Fibroblast of lung (primary cell): ENCODE results near the gene EDC4. TPM values are rescaled to one million over a fixed set of nuclear protein-coding genes. Genes with fewer than 3 reads are reported as not detected.

ENCODE experiments used
- DNase-seq, 2 donors: peaks; one replicate each; pipeline versions ENCODE4 v3.0.0 to v3.0.0-alpha.2; 2010; ENCODE audit warnings: low read depth in 2 of 2
- H2AFZ ChIP-seq: 2 replicates; pipeline ENCODE4 v1.5.1; 2012; ENCODE audit warnings: low read length, control low read depth, inconsistent platforms
- H3K27ac ChIP-seq: 2 replicates; pipeline ENCODE4 v1.5.1; 2011; ENCODE audit warnings: low read length, control low read depth; ENCODE audit not compliant: insufficient read depth
- H3K27me3 ChIP-seq: 2 replicates; pipeline ENCODE4 v1.5.1; 2011; ENCODE audit warnings: mild to moderate bottlenecking, low read length; ENCODE audit not compliant: control insufficient read depth, insufficient read depth
- H3K36me3 ChIP-seq: 2 replicates; pipeline ENCODE4 v1.5.1; 2011; ENCODE audit warnings: low read length; ENCODE audit not compliant: control insufficient read depth, insufficient read depth
- H3K4me1 ChIP-seq: 2 replicates; pipeline ENCODE4 v1.5.1; 2011; ENCODE audit warnings: low read length; ENCODE audit not compliant: control insufficient read depth, insufficient read depth; ENCODE audit errors: extremely low read depth
- H3K4me2 ChIP-seq: 2 replicates; pipeline ENCODE4 v1.5.1; 2011; ENCODE audit warnings: low read length, control low read depth; ENCODE audit not compliant: insufficient read depth; ENCODE audit errors: extremely low read depth
- H3K4me3 ChIP-seq, 4 experiments: fragments of 200-600 bp in 1 of 4; sonication (generic) in 1 of 4; replicated peaks in 1 of 4; 2 replicates each; pipeline ENCODE4 v1.5.1; 2011 to 2016; ENCODE audit warnings: low read length in 4 of 4, low read depth in 3 of 4, mild to moderate bottlenecking in 3 of 4, control low read depth in 2 of 4, inconsistent platforms in 1 of 4, mixed read lengths in 1 of 4; ENCODE audit not compliant: insufficient read depth in 1 of 4; ENCODE audit errors: control extremely low read depth in 1 of 4
- H3K79me2 ChIP-seq: 2 replicates; pipeline ENCODE4 v1.5.1; 2012; ENCODE audit warnings: mild to moderate bottlenecking, low read length, inconsistent platforms; ENCODE audit not compliant: control insufficient read depth, insufficient read depth
- H3K9ac ChIP-seq: 2 replicates; pipeline ENCODE4 v1.5.1; 2011; ENCODE audit warnings: mild to moderate bottlenecking, low read length, control low read depth; ENCODE audit not compliant: insufficient read depth
- H3K9me3 ChIP-seq: 2 replicates; pipeline ENCODE4 v1.5.1; 2012; ENCODE audit warnings: low read depth, low read length; ENCODE audit not compliant: control insufficient read depth, insufficient read depth
- H4K20me1 ChIP-seq: 2 replicates; pipeline ENCODE4 v1.5.1; 2011; ENCODE audit warnings: low read length; ENCODE audit not compliant: control insufficient read depth, insufficient read depth; ENCODE audit errors: extremely low read depth
- EZH2 ChIP-seq: IDR thresholded peaks from 2 replicates; pipeline ENCODE4 v1.5.1; 2012; ENCODE audit warnings: low read length, control low read depth, mild to moderate bottlenecking; ENCODE audit errors: missing control alignments
- polyA plus RNA-seq, 2 donors: library from polyadenylated mRNA; depleted of rRNA in 1 of 2; stranded (reverse) in 1 of 2; unstranded in 1 of 2; fragments of >200 nt; gene quantifications; 2 replicates each; pipeline ENCODE4 v1.2.1, GENCODE V29; 2011 to 2012; ENCODE audit warnings: missing spikeins in 1 of 2
- total RNA-seq: library from RNA; depleted of rRNA; stranded (reverse); fragments of >200 nt; gene quantifications from 2 replicates; pipeline ENCODE4 v1.2.1, GENCODE V29; 2014
- TF ChIP-seq, protein P1 (sequence below), 2 donors: IDR thresholded peaks in 1 of 2; conservative IDR thresholded peaks in 1 of 2; 1 replicate in 1 of 2; 2 replicates in 1 of 2; pipeline ENCODE4 v1.5.1; 2011 to 2012; ENCODE audit warnings: low read length in 2 of 2, control low read depth in 1 of 2, inconsistent platforms in 1 of 2, low read depth in 1 of 2, mild to moderate bottlenecking in 1 of 2

EDC4 gene
- total and polyA plus RNA-seq, 2 donors (not counting 1 experiment from before 2014, with no cell fraction given): 27.4 to 49.4 TPM

GRCh38 chr16:67919622-67920221, 46.9 kb downstream of the EDC4 start:
- DNase-seq: no peak
- Histone ChIP-seq H4K20me1 (peaks cover 2% of the 10 kb centered on the region), H3K27me3 (no peaks in the 10 kb centered on the region), H3K4me1 (peaks cover 16% of the 10 kb centered on the region), H3K4me3 (no peak overlapping the region), H3K9me3 (no peaks in the 10 kb centered on the region), H3K27ac (no peak overlapping the region), H3K79me2 (peaks cover 9% of the 10 kb centered on the region), H3K9ac (no peak overlapping the region), H3K4me2 (no peak overlapping the region), H3K36me3 (peaks cover 1% of the 10 kb centered on the region), H2AFZ (no peak overlapping the region)
- no peak for TF ChIP-seq EZH2
- TF ChIP-seq, protein P1, sequence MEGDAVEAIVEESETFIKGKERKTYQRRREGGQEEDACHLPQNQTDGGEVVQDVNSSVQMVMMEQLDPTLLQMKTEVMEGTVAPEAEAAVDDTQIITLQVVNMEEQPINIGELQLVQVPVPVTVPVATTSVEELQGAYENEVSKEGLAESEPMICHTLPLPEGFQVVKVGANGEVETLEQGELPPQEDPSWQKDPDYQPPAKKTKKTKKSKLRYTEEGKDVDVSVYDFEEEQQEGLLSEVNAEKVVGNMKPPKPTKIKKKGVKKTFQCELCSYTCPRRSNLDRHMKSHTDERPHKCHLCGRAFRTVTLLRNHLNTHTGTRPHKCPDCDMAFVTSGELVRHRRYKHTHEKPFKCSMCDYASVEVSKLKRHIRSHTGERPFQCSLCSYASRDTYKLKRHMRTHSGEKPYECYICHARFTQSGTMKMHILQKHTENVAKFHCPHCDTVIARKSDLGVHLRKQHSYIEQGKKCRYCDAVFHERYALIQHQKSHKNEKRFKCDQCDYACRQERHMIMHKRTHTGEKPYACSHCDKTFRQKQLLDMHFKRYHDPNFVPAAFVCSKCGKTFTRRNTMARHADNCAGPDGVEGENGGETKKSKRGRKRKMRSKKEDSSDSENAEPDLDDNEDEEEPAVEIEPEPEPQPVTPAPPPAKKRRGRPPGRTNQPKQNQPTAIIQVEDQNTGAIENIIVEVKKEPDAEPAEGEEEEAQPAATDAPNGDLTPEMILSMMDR (conservative IDR thresholded peaks at IDR 0.05 in 1 of 2, IDR thresholded peaks at IDR 0.05 in 1 of 2; ENCODE audit: low read depth in 1 of 2, low read length in 2 of 2): no peak

GRCh38 chr16:67922221-67922620, 49.4 kb downstream of the EDC4 start:
- H3K79me2 ChIP-seq: peaks cover 9% of the 10 kb centered on the region
- TF ChIP-seq EZH2: no peak
- TF ChIP-seq, protein P1 (conservative IDR thresholded peaks at IDR 0.05 in 1 of 2, IDR thresholded peaks at IDR 0.05 in 1 of 2; ENCODE audit: low read depth in 1 of 2, low read length in 2 of 2): no peak
- no peak overlapping the region for H3K4me2 ChIP-seq
- H3K4me3 ChIP-seq: no peak overlapping the region
- peaks cover 11% of the 10 kb centered on the region for H3K4me1 ChIP-seq
- no peak overlapping the region for H2AFZ ChIP-seq
- H3K9ac ChIP-seq: no peak overlapping the region
- no peaks in the 10 kb centered on the region for H3K27me3 ChIP-seq
- no peaks in the 10 kb centered on the region for H3K9me3 ChIP-seq
- peaks cover 1% of the 10 kb centered on the region for H3K36me3 ChIP-seq
- no peak overlapping the region for H3K27ac ChIP-seq
- no peak for DNase-seq
- peaks cover 2% of the 10 kb centered on the region for H4K20me1 ChIP-seq

DNA sequence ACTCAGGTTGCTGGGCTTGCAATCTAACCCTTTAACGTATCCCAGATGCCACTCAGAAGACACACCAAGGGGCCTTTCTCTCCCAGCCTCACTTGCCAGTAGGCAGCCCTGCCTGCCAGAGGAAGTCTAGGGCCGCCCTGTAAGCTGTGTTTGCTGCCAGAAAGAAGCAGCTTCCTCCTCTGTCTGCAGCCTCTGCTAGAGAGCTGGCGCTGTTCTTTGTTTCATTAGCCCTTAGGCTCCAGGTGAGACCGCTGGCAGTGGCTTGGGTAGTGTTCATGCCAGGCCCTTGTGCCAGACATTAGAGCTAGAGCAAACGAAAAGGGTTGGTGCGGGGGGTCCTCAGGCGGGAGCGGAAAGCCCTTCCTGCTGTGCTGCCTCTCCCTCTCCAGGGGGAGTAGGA, 49.9 kb downstream of the EDC4 start:
- peaks cover 3% of the 10 kb centered on the region for H3K36me3 ChIP-seq
- H3K9ac ChIP-seq: no peak overlapping the region
- no peak overlapping the region for H2AFZ ChIP-seq
- H3K9me3 ChIP-seq: no peaks in the 10 kb centered on the region
- no peak overlapping the region for H3K4me3 ChIP-seq
- TF ChIP-seq, protein P1 (conservative IDR thresholded peaks at IDR 0.05 in 1 of 2, IDR thresholded peaks at IDR 0.05 in 1 of 2; ENCODE audit: low read depth in 1 of 2, low read length in 2 of 2): no peak
- TF ChIP-seq EZH2: no peak
- H3K27ac ChIP-seq: no peak overlapping the region
- H3K27me3 ChIP-seq: no peaks in the 10 kb centered on the region
- DNase-seq: no peak
- no peak overlapping the region for H3K4me2 ChIP-seq
- peaks cover 2% of the 10 kb centered on the region for H4K20me1 ChIP-seq
- H3K79me2 ChIP-seq: peaks cover 9% of the 10 kb centered on the region
- H3K4me1 ChIP-seq: peaks cover 6% of the 10 kb centered on the region
